K562 (cell line): ENCODE measurements around the gene LIMD2. TPM values are rescaled to one million over a fixed set of nuclear protein-coding genes. Genes with fewer than 3 reads are reported as not detected.

Source experiments
- ARNT ChIP-seq, 2 experiments: fragments of 450-650 bp; IDR thresholded peaks; 2 replicates each; pipeline ENCODE4 v1.6.1; 2016; ENCODE audit warnings: mild to moderate bottlenecking in 1 of 2
- ELF1 ChIP-seq: fragments of 200-800 bp; sonication (Bioruptor generic); IDR thresholded peaks from 2 replicates; pipeline ENCODE4 v1.6.1; 2016; ENCODE audit warnings: missing genetic modification characterization, missing compliant biosample characterization
- FOXA3 ChIP-seq, 2 experiments: fragments of 450-650 bp in 1 of 2; sonication (generic) in 1 of 2; formaldehyde crosslinking; IDR thresholded peaks in 1 of 2; conservative IDR thresholded peaks in 1 of 2; 2 replicates each; pipeline versions ENCODE4 v1.4.0 to v1.8.0; 2020 to 2022; ENCODE audit warnings: mild to moderate bottlenecking in 2 of 2, missing genetic modification reagents in 1 of 2
- FOXJ3 ChIP-seq: sonication (generic); formaldehyde crosslinking; IDR thresholded peaks from 2 replicates; pipeline ENCODE4 v1.4.0; 2020; ENCODE audit warnings: mild to moderate bottlenecking, missing genetic modification reagents
- HDAC3 ChIP-seq: fragments of 450-650 bp; IDR thresholded peaks from 2 replicates; pipeline ENCODE4 v1.6.1; 2018; ENCODE audit warnings: borderline replicate concordance, mild to moderate bottlenecking, moderate library complexity; ENCODE audit not compliant: partially characterized antibody
- MEF2D ChIP-seq: conservative IDR thresholded peaks from 2 replicates; pipeline ENCODE4 v1.6.1; 2016; ENCODE audit warnings: low read depth, missing genetic modification characterization, missing compliant biosample characterization
- MXI1 ChIP-seq: IDR thresholded peaks from 2 replicates; pipeline ENCODE4 v1.6.1; 2011; ENCODE audit warnings: low read depth, mild to moderate bottlenecking, improper control_type of control experiment, low read length
- NONO ChIP-seq, 2 experiments: fragments of 200-400 bp in 1 of 2; fragments of 450-650 bp in 1 of 2; formaldehyde crosslinking in 1 of 2; IDR thresholded peaks; 2 replicates each; pipeline ENCODE4 v1.6.1; 2017; ENCODE audit warnings: low read depth in 2 of 2, mild to moderate bottlenecking in 2 of 2, moderate library complexity in 2 of 2, low read length in 1 of 2
- RBFOX2 ChIP-seq: fragments of 200-400 bp; formaldehyde crosslinking; IDR thresholded peaks from 2 replicates; pipeline ENCODE4 v1.6.1; 2017; ENCODE audit warnings: low read depth, mild to moderate bottlenecking, low read length, moderate library complexity
- SREBF1 ChIP-seq: fragments of 150-350 bp; IDR thresholded peaks from 2 replicates; pipeline ENCODE4 v1.6.1; 2014; ENCODE audit warnings: antibody characterized with exemption, low read depth, low read length, borderline replicate concordance
- STAT5B ChIP-seq: fragments of 250-450 bp; sonication (Bioruptor Pico); IDR thresholded peaks from 2 replicates; pipeline ENCODE4 v1.8.0; 2021; ENCODE audit warnings: mild to moderate bottlenecking, inconsistent platforms
- TBP ChIP-seq: optimal IDR thresholded peaks from 2 replicates; pipeline ENCODE3; 2011; ENCODE audit warnings: low read depth, low read length, improper control_type of control experiment
- TCF3 ChIP-seq: sonication (generic); formaldehyde crosslinking; IDR thresholded peaks from 2 replicates; pipeline ENCODE4 v1.4.0; 2020; ENCODE audit warnings: mild to moderate bottlenecking, missing genetic modification reagents
- ZNF551 ChIP-seq: fragments of 250-450 bp; sonication (Bioruptor Pico); IDR thresholded peaks from 2 replicates; pipeline ENCODE4 v1.5.0; 2021; ENCODE audit warnings: mild to moderate bottlenecking, moderate library complexity
- ZNF695 ChIP-seq: fragments of 450-650 bp; formaldehyde crosslinking; IDR thresholded peaks from 2 replicates; pipeline ENCODE4 v1.4.0; 2020; ENCODE audit warnings: mild to moderate bottlenecking, moderate library complexity
- ZNF778 ChIP-seq: fragments of 450-650 bp; formaldehyde crosslinking; IDR thresholded peaks from 2 replicates; pipeline ENCODE4 v1.4.0; 2020; ENCODE audit warnings: mild to moderate bottlenecking, moderate library complexity
- polyA plus RNA-seq, 8 experiments: library from polyadenylated mRNA; depleted of rRNA in 4 of 8; stranded (reverse) in 5 of 8; unstranded in 3 of 8; fragments of >200 nt; fragmentation: Nextera tagmentation in 2 of 8; fragmentation: Illumina TruSeq in 1 of 8; extraction: Ambion mirVana in 2 of 8; extraction: Trizol in 1 of 8; gene quantifications; 2 replicates each; pipeline versions ENCODE4 v1.2.1 to v1.2.3, GENCODE V29; 2011 to 2014; ENCODE audit warnings: inconsistent platforms in 1 of 8, missing spikeins in 1 of 8
- total RNA-seq, 7 experiments: library from RNA; depleted of rRNA in 6 of 7; stranded (reverse); fragments of >200 nt in 6 of 7; fragmentation: Illumina TruSeq in 2 of 7; extraction: Trizol in 2 of 7; gene quantifications; 2 replicates each; pipeline versions ENCODE4 v1.2.1 to v1.2.3, GENCODE V29; 2011 to 2021; ENCODE audit warnings: low replicate concordance in 1 of 7
- TF ChIP-seq, protein P1 (sequence below): fragments of 250-450 bp; sonication (Bioruptor Pico); IDR thresholded peaks from 2 replicates; pipeline ENCODE4 v1.5.0; 2021
- TF ChIP-seq, protein P2 (sequence below): fragments of 250-450 bp; sonication (Bioruptor Pico); IDR thresholded peaks from 2 replicates; pipeline ENCODE4 v1.5.1; 2021; ENCODE audit warnings: mild to moderate bottlenecking
- TF ChIP-seq, protein P3 (sequence below): fragments of 450-650 bp; formaldehyde crosslinking; IDR thresholded peaks from 2 replicates; pipeline ENCODE4 v1.4.0; 2020; ENCODE audit warnings: mild to moderate bottlenecking, mixed read lengths
- TF ChIP-seq, protein P4 (sequence below): fragments of 250-450 bp; sonication (Bioruptor Pico); IDR thresholded peaks from 2 replicates; pipeline ENCODE4 v1.9.0; 2021; ENCODE audit warnings: mild to moderate bottlenecking
- TF ChIP-seq, protein P5 (sequence below): sonication (generic); formaldehyde crosslinking; IDR thresholded peaks from 2 replicates; pipeline ENCODE4 v1.8.0; 2022; ENCODE audit warnings: missing genetic modification reagents, mild to moderate bottlenecking, moderate library complexity, borderline replicate concordance
- TF ChIP-seq, protein P6 (sequence below): fragments of 450-650 bp; IDR thresholded peaks from 2 replicates; pipeline ENCODE4 v1.6.1; 2016

LIMD2 gene
- total and polyA plus RNA-seq, 9 of the 15 experiments (the other 6 are each of a cell fraction or from before 2014, with no cell fraction given) = 0.07 to 11.2 (median 2.8) TPM

DNA sequence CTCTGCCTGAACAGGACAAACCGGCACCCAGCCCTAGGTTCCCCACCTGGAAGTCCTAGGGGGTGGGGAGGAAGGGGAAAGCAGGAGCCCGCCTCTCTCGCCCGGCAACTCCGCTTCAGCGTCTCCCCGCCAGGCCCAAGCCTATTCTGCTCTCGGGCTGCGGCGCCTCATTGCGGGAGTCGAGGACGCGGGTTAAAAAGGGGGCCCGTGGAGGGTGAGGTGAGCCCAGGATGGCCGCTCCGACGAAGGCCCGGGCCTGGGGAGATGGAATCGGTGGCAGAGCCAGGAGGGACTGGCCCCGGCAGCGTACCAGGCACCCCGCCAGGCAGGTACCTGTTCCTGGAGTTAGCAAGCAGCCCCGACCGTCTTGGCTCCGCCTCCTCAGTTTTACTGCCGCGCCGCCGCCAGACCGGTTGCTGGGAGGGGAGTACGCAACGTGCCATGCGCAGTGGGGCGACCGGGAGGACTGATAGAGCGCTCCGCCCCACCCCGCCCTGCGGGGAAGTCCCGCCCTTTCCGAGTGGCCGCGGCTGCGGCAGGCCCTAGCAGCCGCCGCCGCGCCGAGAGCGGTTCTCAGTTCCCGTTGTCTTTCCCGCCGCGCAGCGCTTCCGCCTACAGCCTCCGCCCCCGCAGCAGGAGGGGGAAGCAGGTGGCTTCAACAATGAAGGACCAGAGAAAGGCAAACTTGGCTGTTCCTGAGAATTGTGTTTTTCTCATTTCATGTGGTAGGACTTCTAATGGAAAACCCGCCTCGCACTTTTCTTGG, 41.7 kb upstream of the LIMD2 start, which contains the start of gene STRADA (continued):
- TF ChIP-seq MEF2D (tag) (0 out of 2 replicates have a peak, but pooled peaks have one; percentile 20), TBP (peak; percentile 71), ARNT (IDR thresholded peaks at IDR 0.05) (no peak), ZNF551 (CRISPR knock-in tag) (no peak), STAT5B (CRISPR knock-in tag) (no peak), HDAC3 (no peak), RBFOX2 (peak; percentile 92), MXI1 (no peak; the same call in 1 of the 2 replicates), ZNF778 (CRISPR knock-in tag) (no peak), TCF3 (CRISPR knock-in tag) (no peak; the same call in 1 of the 2 replicates), ZNF695 (no peak), FOXJ3 (CRISPR knock-in tag) (no peak), ELF1 (tag) (peak; percentile 91), SREBF1 (no peak), FOXA3 (CRISPR knock-in tag; conservative IDR thresholded peaks at IDR 0.05 in 1 of 2, IDR thresholded peaks at IDR 0.05 in 1 of 2) (no peak), NONO (IDR thresholded peaks at IDR 0.05; ENCODE audit: low read depth in 2 of 2, low read length in 1 of 2) (no peak)
- TF ChIP-seq, protein P1, sequence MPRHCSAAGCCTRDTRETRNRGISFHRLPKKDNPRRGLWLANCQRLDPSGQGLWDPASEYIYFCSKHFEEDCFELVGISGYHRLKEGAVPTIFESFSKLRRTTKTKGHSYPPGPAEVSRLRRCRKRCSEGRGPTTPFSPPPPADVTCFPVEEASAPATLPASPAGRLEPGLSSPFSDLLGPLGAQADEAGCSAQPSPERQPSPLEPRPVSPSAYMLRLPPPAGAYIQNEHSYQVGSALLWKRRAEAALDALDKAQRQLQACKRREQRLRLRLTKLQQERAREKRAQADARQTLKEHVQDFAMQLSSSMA = peak; percentile 24; the same call in 1 of the 2 replicates
- TF ChIP-seq, protein P2, sequence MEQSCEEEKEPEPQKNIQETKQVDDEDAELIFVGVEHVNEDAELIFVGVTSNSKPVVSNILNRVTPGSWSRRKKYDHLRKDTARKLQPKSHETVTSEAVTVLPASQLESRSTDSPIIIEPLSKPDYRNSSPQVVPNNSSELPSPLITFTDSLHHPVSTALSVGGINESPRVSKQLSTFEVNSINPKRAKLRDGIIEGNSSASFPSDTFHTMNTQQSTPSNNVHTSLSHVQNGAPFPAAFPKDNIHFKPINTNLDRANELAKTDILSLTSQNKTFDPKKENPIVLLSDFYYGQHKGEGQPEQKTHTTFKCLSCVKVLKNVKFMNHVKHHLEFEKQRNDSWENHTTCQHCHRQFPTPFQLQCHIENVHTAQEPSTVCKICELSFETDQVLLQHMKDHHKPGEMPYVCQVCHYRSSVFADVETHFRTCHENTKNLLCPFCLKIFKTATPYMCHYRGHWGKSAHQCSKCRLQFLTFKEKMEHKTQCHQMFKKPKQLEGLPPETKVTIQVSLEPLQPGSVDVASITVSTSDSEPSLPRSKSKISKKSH (CRISPR knock-in tag) = no peak
- TF ChIP-seq, protein P3, sequence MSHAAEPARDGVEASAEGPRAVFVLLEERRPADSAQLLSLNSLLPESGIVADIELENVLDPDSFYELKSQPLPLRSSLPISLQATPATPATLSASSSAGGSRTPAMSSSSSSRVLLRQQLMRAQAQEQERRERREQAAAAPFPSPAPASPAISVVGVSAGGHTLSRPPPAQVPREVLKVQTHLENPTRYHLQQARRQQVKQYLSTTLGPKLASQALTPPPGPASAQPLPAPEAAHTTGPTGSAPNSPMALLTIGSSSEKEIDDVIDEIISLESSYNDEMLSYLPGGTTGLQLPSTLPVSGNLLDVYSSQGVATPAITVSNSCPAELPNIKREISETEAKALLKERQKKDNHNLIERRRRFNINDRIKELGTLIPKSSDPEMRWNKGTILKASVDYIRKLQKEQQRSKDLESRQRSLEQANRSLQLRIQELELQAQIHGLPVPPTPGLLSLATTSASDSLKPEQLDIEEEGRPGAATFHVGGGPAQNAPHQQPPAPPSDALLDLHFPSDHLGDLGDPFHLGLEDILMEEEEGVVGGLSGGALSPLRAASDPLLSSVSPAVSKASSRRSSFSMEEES (CRISPR knock-in tag) = no peak
- TF ChIP-seq, protein P4, sequence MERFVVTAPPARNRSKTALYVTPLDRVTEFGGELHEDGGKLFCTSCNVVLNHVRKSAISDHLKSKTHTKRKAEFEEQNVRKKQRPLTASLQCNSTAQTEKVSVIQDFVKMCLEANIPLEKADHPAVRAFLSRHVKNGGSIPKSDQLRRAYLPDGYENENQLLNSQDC (CRISPR knock-in tag) = peak; percentile 78; the same call in 1 of the 2 replicates
- TF ChIP-seq, protein P5, sequence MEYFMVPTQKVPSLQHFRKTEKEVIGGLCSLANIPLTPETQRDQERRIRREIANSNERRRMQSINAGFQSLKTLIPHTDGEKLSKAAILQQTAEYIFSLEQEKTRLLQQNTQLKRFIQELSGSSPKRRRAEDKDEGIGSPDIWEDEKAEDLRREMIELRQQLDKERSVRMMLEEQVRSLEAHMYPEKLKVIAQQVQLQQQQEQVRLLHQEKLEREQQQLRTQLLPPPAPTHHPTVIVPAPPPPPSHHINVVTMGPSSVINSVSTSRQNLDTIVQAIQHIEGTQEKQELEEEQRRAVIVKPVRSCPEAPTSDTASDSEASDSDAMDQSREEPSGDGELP (CRISPR knock-in tag) = peak; percentile 69; the same call in 1 of the 2 replicates
- TF ChIP-seq, protein P6, sequence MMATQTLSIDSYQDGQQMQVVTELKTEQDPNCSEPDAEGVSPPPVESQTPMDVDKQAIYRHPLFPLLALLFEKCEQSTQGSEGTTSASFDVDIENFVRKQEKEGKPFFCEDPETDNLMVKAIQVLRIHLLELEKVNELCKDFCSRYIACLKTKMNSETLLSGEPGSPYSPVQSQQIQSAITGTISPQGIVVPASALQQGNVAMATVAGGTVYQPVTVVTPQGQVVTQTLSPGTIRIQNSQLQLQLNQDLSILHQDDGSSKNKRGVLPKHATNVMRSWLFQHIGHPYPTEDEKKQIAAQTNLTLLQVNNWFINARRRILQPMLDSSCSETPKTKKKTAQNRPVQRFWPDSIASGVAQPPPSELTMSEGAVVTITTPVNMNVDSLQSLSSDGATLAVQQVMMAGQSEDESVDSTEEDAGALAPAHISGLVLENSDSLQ = no peak
